Brain microvascular endothelial cell (primary cell): ENCODE data around the gene LMAN1.

ENCODE experiments used
- DNase-seq: peaks from one replicate; pipeline ENCODE4 v3.0.0-alpha.2; 2020
- H3K27ac ChIP-seq: fragments of 250-450 bp; sonication (Bioruptor Pico); 2 replicates; pipeline ENCODE4 v1.5.1; 2020; ENCODE audit warnings: mild to moderate bottlenecking, moderate library complexity
- H3K27me3 ChIP-seq: fragments of 250-450 bp; sonication (Bioruptor Pico); replicated peaks from 2 replicates; pipeline ENCODE4 v1.5.1; 2020; ENCODE audit warnings: mild to moderate bottlenecking
- H3K36me3 ChIP-seq: fragments of 250-450 bp; sonication (Bioruptor Pico); replicated peaks from 2 replicates; pipeline ENCODE4 v1.5.1; 2020; ENCODE audit warnings: mild to moderate bottlenecking
- H3K4me3 ChIP-seq: 2 replicates; pipeline ENCODE4 v1.5.1; 2011; ENCODE audit warnings: low read depth, mild to moderate bottlenecking, control low read depth, low read length, moderate library complexity
- CTCF ChIP-seq: IDR thresholded peaks from 2 replicates; pipeline ENCODE4 v1.5.1; 2011; ENCODE audit warnings: low read depth, mild to moderate bottlenecking, moderate library complexity, low read length, control low read depth, inconsistent platforms; ENCODE audit errors: missing control alignments
- in situ Hi-C: cut with HindIII; loops from 2 replicates; pipeline ENCODE4 v1.10.0; 2017; ENCODE audit warnings: low sequenced_read_pairs, low pct_ligation_motif_present

Gene LMAN1

GRCh38 chr18:59357928-59358327 is 1.1 kb downstream of the LMAN1 start:
- TF ChIP-seq CTCF = no peak
- Histone ChIP-seq H3K36me3 (peaks cover 23% of the 10 kb centered on the region), H3K4me3 (peak overlapping the region; percentile 99), H3K27me3 (no peaks in the 10 kb centered on the region), H3K27ac (peak overlapping the region; percentile 90)
- in situ Hi-C loops = no loop called here
- peak; percentile 77 for DNase-seq

- no peak for DNase-seq
- TF ChIP-seq CTCF = no peak
- Histone ChIP-seq H3K36me3 (peaks cover 47% of the 10 kb centered on the region), H3K4me3 (no peak overlapping the region), H3K27ac (no peak overlapping the region), H3K27me3 (no peaks in the 10 kb centered on the region)
- in situ Hi-C loops = no loop called here
These were observed 4.3 kb downstream of the LMAN1 start for GRCh38 chr18:59354731-59355130.

- Histone ChIP-seq H3K36me3 (peaks cover 60% of the 10 kb centered on the region), H3K4me3 (no peak overlapping the region), H3K27me3 (no peaks in the 10 kb centered on the region), H3K27ac (no peak overlapping the region)
- no peak for TF ChIP-seq CTCF
- no peak for DNase-seq
- in situ Hi-C loops = no loop called here
These were observed 5.9 kb downstream of the LMAN1 start for GRCh38 chr18:59353079-59353680.

GRCh38 chr18:59352250-59352855 is 6.7 kb downstream of the LMAN1 start:
- Histone ChIP-seq H3K36me3 (peaks cover 66% of the 10 kb centered on the region), H3K27ac (no peak overlapping the region), H3K27me3 (no peaks in the 10 kb centered on the region), H3K4me3 (no peak overlapping the region)
- TF ChIP-seq CTCF = no peak
- in situ Hi-C loops = no loop called here
- no peak for DNase-seq

GRCh38 chr18:59345556-59345955 is 13.5 kb downstream of the LMAN1 start:
- H3K36me3 ChIP-seq = peaks cover 51% of the 10 kb centered on the region
- no peak overlapping the region for H3K27ac ChIP-seq
- H3K4me3 ChIP-seq = no peak overlapping the region
- DNase-seq = no peak
- no peaks in the 10 kb centered on the region for H3K27me3 ChIP-seq
- in situ Hi-C loops = no loop called here
- TF ChIP-seq CTCF = no peak

GRCh38 chr18:59344996-59345395 is 14.1 kb downstream of the LMAN1 start:
- no peak for DNase-seq
- in situ Hi-C loops = no loop called here
- H3K27ac ChIP-seq = no peak overlapping the region
- H3K36me3 ChIP-seq = peaks cover 52% of the 10 kb centered on the region
- no peak overlapping the region for H3K4me3 ChIP-seq
- no peaks in the 10 kb centered on the region for H3K27me3 ChIP-seq
- TF ChIP-seq CTCF = no peak
